ENCODE measurements around the gene MBNL1.
"Not testable (repeated sequence)": the region's sequence is repeated elsewhere in the genome, so short reads cannot be mapped to it uniquely, and the experiment has no call there.

Gene MBNL1

DNA sequence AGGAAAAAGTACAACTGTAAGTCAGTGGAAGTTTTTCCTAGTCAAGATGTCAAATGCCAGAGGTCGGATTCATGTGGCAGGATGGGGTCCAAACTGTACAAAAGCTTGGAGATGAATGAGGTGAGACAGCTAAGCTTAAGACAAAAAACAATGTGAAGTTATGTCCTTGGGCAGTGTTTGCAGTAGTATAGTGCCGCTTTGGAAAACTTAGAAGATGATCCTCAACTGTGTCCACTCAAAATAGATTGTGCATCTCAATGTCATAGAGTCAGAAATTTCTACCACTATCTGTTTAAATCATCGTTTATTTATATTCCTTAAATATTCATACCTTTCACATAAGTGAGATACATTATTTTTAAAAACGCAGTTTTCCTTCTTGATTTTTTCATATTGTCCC lies 77.3 kb downstream of the MBNL1 start:
- DNase-seq: no peak

DNA sequence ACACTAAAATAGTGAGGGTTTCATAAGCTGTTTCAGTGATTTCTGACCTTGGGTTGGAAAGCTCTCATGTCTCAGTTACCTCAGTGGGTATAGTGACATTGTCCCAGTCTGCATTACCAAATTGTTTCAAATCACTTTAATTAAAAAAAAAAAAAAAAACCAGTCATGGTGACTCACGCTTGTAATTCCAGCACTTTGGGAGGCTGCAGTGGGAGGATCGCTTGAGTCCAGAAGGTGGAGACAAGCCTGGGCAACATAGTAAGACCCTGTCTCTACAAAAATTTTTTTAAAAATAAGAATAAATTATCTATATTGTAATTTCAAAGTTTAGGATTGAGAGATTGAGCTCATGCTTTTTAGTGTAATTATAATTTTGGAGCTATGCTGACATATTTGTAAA lies 78.0 kb downstream of the MBNL1 start:
- no peak for DNase-seq

DNA sequence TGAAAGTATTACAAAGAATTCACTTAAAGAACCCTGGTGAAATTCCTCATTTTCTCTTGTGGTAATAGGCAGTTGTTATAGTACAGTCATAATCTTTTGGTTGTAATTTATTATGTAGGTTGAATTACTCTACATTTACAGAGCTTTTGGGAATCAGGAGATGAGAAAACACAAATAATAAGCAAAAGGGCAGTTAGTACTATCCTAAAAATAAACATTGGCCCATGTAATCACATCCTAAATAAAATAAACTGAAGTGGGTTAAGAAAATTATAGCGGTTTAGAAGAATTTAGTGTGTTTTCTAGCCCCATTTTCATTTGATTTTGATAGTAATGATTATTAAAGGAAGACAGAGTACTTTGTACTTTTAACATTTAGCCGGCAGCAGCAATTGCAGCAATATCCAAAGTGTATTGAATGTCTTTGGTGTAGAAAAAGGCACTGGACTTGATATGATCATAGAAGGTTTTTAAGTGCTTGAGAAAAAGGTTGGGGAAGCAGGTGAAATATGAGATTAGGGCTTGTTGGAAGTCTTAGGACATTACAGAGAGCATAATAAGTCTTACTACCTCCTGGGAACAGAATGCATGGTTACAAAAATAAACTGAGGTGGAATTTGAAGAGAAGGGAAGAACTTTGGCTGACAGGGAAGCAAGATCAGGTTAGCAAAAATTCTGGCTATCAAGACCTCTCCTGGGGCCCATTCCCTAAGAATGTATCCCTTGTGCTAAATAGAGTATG lies 79.9 kb downstream of the MBNL1 start:
- no peak for DNase-seq

DNA sequence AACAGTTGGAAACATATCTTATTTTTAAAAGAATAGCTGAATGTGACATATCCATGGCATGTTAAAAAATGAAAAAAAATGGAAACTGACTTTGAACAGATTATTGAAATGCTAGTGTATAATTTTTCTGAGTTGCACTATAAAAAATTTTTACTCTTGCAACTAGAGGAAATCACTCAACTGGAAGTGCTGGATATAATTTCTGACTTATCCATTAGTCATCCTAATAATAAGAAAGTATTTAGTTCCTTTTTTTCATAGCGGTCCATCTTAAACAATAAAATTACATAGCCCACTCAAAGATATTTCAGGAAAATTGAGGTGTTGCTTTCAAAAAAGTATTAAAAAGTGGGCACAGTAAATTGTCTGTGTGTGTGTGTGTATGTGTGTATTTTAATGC lies 80.7 kb downstream of the MBNL1 start:
- DNase-seq: no peak

DNA sequence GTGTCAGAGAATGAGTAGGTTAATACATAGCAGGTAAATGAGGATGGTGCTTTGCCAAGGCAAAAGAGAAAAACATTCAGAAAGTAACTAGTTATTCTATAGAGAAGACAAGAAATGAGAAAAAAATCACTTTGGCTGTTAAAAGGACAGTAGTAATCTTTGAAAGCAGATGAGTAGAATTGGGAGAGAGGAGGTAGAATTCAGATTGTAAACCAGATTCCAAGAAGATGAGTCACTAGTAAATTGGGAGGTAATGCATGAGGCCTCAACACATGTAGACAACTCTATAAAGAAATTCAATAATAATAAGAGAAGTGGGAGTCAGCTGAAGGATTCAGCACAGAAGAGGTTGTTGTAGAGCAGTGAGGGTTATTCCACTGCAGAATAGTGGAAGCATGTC lies 81.4 kb downstream of the MBNL1 start:
- no peak for DNase-seq

DNA sequence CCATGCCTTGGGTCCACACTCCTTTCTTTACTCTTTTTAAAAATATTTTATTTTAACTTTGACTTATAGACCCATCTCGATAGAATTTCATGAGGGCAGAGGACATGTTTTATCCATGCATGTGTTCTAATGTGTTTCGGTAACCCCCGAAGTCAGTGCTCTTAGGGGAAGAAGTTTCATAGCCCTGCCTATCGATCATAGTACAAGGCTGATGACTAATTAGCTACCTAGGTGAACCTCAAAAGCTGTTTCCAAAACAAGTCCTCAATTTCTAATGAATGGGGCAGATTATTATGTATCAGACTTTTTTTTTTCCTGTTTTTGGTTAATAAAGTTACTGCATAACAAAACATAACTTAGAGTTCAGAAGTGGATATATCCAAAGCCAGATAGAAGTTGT lies 82.0 kb downstream of the MBNL1 start:
- no peak for DNase-seq

DNA sequence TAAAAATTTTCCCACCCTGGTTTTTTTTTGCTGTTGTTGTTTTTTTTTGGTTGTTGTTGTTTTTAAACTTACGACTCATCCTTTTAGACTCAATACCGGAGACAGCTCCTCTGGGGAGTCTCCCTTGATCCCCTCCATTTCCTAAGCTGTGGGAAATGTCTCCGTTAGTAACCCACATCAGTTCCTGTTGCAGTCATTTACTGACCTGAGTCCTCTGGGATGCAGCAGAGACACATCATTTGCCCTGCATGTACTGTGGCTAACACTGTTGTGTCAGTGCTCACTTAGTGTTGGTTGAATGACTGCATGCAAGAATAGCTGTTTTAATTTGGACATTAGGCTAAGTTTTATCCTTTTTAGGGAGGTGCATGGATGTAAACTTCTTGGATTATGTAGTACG lies 83.8 kb downstream of the MBNL1 start:
- DNase-seq: no peak

DNA sequence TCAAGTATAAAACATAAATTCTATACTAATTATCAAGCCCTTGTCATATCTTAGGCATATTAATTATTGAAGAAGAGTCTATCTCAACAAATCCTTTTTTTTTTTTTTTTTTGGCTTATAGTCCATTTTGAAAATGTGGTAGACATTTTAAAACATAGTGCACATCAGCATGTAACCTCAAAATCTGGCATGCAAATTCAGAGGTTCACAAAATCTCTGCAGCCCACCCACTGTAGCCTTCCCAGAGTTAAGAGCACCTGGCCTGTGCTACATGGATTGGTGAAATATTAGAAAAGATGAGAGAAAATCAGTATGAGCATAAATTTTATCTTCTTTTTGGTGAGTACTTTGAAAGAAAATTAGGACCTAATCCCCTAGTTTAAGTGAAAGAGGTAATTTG lies 84.8 kb downstream of the MBNL1 start:
- no peak for DNase-seq

DNA sequence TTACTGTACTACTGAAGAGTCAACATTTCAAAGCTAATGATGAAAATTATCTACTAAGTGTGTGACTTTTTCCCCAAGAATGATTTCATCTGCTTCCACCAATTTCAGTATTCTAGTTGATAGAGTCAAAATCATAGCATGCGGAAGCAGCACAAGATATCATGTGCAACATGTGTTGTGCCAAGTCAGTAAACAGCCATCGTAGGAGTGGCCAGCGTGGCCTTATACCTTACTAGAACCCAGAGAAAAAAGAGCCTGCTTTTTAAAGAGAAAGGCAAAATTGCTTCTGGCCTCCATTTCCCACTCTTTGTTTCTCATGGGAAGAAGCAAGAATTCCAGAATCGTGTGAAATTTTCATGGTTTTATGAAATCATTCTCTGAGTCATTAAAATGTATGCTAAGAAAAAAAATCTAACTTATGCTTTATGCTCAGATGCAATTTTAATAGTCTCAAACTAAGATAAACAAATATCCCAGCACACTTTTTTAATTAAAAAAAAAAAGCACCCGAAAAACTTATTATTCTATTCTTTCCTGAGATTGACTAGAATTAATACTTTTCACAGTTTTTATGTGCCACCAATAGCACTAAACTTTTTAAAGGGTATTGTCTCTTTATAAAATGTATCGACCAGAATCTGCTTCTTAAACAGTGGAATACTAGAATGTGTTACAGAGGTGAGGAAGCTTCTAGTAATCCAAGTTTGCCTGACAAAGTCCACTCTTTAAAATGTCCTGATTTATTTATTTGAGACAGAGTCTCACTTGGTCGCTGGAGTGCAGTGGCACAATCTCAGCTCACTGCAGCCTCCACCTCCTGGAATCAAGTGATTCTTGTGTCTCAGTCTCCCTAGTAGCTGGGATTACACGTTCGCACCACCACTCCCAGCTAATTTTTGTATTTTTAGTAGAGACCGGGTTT lies 87.3 kb downstream of the MBNL1 start:
- no peak for DNase-seq

DNA sequence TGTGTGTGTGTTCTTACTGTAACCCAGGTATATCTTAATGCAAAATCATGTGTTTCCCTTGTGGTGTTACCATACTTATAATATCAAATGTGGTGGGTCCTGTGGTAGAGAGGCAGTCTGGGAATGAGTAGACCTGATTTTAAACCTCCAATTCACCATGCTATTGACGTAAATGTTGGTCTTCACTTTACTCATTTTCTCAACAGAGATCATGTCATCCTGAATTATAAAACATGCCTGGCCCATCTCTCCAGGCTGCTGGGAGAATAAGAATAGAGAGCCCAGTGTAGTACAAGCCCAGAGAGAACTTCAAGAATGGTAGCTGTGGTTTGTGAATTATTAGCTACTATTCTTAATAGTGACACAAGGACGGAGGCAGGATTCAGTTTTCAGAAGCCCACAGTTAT lies 88.1 kb downstream of the MBNL1 start:
- no peak for DNase-seq

DNA sequence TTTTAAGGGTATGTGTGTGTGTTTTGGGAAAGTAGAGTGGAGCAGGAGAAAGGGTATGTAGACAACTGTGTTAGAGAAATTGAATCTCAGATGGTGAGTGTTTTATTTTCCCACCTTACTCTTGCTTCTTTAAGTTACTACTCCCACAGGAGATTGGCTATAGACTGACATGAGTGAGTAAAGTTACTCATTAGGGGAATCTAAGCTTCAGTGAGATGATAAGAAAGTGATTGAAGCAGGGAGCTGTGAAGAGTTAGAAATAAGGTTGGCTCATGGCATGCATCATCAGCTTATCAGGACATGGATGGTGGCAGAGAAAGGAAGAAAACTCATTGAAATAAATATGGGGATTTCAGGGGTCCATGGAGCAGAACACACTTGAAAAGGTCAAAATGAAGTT lies 88.9 kb downstream of the MBNL1 start:
- no peak for DNase-seq

DNA sequence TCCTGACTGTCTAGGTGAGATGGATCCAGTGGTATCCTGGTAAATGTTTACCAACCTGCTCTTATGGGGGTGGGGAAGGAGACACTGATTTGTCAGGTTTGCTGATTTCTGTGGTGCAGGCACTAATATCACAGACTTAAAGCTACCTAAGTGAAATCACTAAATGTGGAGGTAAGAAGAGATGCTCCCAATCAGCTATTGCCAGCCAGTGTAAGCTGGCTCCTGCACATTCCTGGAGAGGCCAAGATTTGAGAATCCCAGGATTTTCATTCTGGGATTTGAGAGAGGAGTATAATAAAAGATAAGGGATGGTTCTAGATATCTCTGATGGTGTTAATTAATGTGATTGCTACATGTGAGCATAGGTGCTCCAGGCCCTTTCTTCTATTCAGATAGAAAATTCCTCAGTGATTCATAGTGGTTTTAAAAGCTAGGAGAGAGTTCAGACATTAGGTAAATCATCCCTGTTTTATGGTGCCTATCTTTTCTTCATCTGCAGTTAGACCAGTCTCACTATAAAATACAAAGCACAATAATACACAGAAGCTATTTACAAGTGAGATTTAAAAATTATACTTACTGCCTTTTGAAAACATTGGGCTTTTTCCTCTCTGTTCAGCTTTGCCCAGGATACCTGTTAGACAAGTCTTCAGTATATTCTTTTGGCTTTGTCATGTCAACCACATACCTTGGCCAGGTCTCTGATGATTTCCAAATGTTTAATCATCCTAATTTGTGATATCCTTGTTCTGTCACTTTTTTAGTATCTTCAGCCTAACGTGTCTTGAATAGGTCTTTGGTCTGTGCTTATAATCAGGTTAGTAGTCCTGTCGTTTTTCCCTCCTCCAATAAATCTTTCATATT lies 90.9 kb downstream of the MBNL1 start:
- no peak for DNase-seq

DNA sequence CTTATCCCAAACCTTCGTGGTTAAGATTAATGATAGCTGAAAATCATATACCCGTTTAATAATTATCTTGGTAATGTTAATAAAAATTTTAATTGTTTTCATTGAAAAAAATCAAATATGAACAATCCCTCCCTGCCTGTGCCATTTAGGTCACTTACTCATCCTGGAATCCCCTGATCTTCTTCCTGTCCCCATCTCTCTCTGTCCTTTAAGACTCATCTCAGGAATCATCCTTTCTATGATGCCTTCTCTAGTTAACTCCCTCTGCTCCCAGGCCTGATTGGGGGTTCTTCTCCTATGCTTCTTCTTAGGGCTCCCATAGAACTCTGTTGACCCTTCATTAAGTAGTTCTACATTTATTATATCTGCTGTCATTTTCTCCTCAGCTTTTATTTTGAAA lies 91.6 kb downstream of the MBNL1 start:
- DNase-seq: no peak

DNA sequence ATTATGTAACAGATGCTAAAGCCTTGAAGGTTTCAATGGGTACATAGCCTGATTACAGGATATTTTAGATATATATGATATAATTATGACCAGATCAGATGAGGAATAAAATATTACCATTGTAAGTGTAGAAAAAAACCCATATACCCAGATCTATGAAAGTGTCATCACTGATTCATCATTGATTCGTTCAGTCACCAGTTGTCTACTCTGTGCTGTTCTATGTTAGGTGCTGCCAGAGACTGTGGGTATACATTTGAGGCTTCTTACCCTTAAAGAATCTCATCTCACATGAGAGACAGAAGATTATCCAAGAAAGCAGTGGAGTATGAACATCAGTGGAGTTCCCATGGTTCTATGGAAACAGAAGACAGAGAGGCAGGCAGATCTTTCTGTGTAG lies 92.2 kb downstream of the MBNL1 start:
- no peak for DNase-seq

DNA sequence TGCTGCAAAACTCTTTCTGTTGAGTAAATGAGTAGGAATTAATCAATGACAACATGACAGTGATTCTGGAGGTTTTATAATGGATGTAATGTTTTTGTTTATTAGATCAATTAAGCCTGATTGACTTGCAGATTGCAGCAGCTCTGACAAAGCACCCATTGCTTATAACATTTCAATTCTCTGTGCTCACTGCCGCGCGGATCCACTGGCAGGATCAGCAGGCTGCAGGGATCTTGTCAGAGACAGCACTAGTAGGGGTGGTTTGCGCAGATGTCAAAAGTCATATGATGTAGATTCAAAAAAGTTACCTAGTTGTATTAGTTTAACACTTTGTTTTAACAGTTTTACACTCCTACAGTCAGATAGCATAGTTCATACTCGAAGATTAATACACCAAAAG lies 93.4 kb downstream of the MBNL1 start:
- DNase-seq: peak in 30 of 56 donors; percentile 3 to 74 (median 30)

DNA sequence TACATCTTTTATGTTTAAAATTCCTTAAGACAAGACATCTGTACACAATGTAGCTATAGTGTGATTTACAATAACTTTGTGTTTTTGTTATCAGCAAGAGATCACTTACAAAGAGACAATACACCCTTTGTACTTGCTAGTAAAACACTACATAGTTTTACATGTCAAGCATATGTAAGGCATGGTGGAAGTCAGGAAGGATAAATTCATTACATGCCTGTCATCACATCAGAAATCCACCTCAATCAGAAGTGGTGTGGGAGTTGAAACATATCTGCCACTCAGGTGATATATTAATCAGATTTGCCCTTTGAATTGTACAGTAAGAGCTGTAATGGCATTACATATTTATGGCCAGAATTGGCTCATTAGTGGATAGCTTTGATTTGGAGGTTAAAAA lies 95.5 kb downstream of the MBNL1 start:
- no peak for DNase-seq

DNA sequence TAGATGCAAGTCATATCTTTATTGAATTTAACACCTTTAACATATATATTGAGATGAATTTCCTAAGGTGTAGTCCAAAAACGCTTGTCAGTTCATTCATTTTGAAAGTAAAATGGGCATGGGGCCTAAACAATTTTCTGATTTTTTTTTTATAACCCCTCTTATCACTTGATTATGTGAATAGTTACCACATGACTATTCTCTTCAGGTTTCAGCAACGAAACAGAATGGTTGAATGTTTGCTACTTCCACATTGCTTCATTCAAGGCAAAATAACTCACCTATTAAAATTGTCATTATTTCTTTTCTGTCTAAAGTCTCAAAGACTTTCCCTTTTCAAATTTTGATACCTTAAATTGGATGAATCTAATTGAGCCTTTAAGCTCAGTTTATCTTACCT lies 96.4 kb downstream of the MBNL1 start:
- DNase-seq: no peak

DNA sequence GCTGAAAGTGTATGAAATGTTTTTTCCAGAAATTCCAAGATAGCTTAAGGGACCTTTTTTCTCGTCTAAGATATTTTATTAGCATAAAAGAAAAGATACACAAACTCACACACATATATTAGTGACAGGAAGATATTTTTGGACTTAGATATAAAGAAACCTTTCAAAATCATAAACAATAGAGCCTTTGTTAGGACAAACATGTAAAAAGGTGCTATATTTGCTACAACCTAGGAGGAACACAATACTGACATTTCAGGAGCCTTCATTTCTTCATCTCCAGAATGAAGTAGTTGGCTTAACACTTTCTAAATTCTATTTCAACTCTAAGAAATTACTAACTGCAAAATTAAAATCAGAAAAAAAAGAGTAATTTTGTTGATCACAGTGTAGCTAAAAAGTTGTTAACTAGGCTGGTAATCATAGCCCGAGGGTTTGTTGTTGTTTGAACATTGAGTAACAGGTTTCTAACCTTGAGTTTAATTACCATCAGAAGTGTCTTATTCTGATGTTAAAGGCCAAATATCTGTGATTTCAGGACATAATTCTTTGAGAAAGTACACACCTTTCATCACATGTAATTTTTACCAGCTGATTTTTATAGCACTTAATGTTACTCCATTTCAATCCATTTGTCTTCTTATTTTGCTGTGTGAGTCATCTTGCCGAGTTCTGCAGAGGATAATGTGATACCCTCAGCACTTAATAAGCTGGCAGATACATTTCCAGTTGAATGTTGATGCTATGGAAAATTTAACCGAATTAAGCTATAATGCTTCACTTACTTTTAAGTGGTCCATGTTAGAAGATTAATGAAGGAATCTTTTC lies 97.3 kb downstream of the MBNL1 start:
- no peak for DNase-seq

DNA sequence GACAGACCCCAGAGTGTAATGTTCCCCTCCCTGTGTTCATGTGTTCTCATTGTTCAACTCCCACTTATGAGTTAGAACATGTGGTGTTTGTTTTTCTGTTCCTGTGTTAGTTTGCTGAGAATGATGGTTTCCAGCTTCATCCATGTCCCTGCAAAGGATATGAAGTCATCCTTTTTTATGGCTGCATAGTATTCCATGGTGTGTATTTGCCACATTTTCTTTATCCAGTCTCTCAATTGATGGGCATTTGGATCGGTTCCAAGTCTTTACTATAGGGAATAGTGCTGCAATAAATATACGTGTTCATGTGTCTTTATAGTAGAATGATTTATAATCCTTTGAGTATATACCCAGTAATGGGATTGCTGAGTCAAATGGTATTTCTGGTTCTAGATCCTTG lies 98.5 kb downstream of the MBNL1 start:
- not testable (repeated sequence) for DNase-seq

DNA sequence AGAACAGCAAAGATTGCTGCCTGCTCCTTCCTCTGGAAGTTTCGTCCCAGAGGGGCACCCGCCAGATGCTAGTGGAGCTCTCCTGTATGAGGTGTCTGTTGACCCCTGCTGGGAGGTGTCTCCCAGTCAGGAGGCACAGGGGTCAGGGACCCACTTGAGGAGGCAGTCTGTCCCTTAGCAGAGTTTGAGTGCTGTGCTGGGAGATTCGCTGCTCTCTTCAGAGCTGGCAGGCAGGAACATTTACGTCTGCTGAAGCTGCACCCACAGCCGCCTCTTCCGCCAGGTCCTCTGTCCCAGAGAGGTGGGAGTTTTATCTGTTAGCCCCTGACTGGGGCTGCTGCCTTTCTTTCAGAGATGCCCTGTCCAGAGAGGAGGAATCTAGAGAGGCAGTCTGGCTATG lies 103.9 kb downstream of the MBNL1 start:
- DNase-seq: not testable (repeated sequence)

DNA sequence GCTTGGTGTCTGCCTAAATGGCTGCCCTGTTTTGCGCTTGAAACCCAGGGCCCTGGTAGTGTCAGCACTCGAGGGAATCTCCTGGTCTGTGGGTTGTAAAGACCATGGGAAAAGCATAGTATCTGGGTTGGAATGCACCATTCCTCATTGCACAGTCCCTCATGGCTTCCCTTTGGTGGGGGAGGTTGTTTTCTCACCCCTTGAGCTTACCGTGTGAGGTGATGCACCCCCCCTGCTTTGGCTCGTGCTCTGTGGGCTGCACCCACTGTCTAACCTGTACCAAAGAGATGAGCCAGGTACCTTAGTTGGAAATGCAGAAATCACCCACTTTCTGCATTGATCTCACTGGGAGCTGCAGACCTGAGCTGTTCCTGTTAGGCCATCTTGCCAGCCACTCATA lies 104.7 kb downstream of the MBNL1 start:
- no peak for DNase-seq
